ENCODE results near the gene SMARCA1.
A peak's percentile ranks its signal among the peaks of the same experiment; 100 is the strongest.

Gene SMARCA1

GRCh38 chrX:129545408-129545807, 22.1 kb upstream of the SMARCA1 start:
- H3K4me3 ChIP-seq (ENCODE audit: low read depth, low read length) = no peak overlapping the region
- TF ChIP-seq CTCF (IDR thresholded peaks at IDR 0.05; ENCODE audit: low read depth, low read length, missing control alignments) = no peak
- no peak for DNase-seq (ENCODE audit: low read depth)

DNA sequence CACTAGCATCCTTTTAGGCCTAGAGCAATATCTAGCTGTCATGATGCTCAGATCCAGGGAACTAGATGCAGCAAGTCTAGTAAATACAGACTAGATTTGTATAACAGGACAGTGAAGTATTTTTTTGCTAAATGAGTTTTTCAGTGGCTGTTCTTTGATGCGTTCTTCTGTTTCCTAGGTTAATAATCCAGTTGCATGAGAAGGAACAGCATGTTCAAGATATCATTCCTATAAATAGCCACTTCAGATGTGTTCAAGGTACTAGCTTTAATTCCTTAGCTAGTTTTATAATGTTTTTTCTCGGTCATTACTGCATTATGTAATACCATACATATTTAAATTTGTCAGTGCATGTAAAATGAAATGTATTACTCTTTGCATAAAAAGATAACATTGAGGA, 21.5 kb upstream of the SMARCA1 start:
- H3K4me3 ChIP-seq (ENCODE audit: low read depth, low read length) = no peak overlapping the region
- no peak for DNase-seq (ENCODE audit: low read depth)
- TF ChIP-seq CTCF (IDR thresholded peaks at IDR 0.05; ENCODE audit: low read depth, low read length, missing control alignments) = no peak

- H3K4me3 ChIP-seq (ENCODE audit: low read depth, low read length) = peak overlapping the region; percentile 54
- no peak for DNase-seq (ENCODE audit: low read depth)
- TF ChIP-seq CTCF (IDR thresholded peaks at IDR 0.05; ENCODE audit: low read depth, low read length, missing control alignments) = no peak
Observed at GRCh38 chrX:129540722-129541184, 17.5 kb upstream of the SMARCA1 start.

DNA sequence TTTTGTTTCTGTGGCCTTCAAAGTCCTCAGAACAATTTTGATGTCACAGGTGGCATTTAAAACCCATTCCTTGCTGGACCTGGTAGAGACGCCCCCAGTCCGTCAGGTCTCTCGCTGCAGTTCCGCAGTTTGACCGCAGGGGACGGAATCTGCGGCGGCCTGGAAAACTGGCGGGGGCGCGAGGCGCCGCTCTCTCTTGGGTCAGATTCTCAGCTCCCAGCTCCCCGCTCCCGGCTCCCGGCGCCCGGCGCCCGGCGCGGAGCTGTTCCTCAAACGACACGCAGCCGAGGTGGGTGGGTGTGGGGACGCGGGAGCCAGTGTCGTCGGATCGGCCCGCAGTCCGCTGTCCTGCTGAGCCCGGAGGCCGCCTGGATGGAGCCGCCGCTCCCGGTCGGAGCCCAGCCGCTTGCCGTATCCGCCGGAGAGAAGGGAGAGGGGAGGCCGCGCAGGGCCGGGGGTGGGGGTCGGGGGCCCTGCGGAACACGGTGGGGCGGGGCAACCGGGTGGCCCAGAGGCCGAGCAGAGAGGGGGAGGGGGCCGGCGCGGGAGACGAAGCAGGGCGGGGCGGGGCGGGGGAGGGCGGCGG, 16.9 kb upstream of the SMARCA1 start, which contains the start of gene OCRL:
TSS of gene OCRL (plus strand) at position 192 of the 586 bp plus-strand sequence. CDS start at position 373, 181 bp downstream.
- no peak for DNase-seq (ENCODE audit: low read depth)

GRCh38 chrX:129534816-129535578, 11.7 kb upstream of the SMARCA1 start:
- no peak overlapping the region for H3K4me3 ChIP-seq (ENCODE audit: low read depth, low read length)
- TF ChIP-seq CTCF (IDR thresholded peaks at IDR 0.05; ENCODE audit: low read depth, low read length, missing control alignments) = no peak
- no peak for DNase-seq (ENCODE audit: low read depth)

More for the DNA sequence above, 16.9 kb upstream of the SMARCA1 start, which contains the start of gene OCRL:
- peak; percentile 77 for TF ChIP-seq CTCF (IDR thresholded peaks at IDR 0.05; ENCODE audit: low read depth, low read length, missing control alignments)
- peak within 1 kb of the TSS; percentile 54 for H3K4me3 ChIP-seq (ENCODE audit: low read depth, low read length)

DNA sequence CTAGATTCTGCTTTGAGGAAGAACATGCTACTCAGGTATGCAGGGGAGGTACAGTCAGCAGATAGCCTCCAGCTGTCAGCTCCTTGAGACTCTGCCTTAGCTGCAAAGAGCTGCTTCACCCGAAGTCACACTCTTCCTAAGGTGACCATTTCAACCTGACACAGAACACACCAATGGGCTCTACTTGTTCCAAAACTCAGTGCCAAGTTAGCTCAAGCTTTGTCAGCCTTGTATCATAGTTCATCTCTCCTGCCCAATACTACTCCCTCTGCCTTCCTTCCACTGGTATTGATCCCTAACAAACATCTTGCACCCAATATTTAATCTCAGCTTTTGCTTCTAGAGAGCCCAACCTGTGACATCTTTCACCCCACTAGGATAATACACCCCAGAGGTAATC, 7.8 kb upstream of the SMARCA1 start:
- DNase-seq (ENCODE audit: low read depth) = no peak
- no peak for TF ChIP-seq CTCF (IDR thresholded peaks at IDR 0.05; ENCODE audit: low read depth, low read length, missing control alignments)
- no peak overlapping the region for H3K4me3 ChIP-seq (ENCODE audit: low read depth, low read length)
